HUES48 (cell line): Measurements from ENCODE around the gene TNFRSF13B.
"Not testable (repeated sequence)": the region's sequence is repeated elsewhere in the genome, so short reads cannot be mapped to it uniquely, and the experiment has no call there.

Experiments
- H3K27ac ChIP-seq: one replicate; pipeline ENCODE4 v1.7.0; 2013; ENCODE audit warnings: low read depth, low read length, inconsistent platforms
- H3K27me3 ChIP-seq: 2 replicates; pipeline ENCODE4 v1.6.1; 2013; ENCODE audit warnings: mild to moderate bottlenecking, low read length; ENCODE audit not compliant: control insufficient read depth, insufficient read depth
- H3K36me3 ChIP-seq: 2 replicates; pipeline ENCODE4 v1.6.1; 2013; ENCODE audit warnings: low read length; ENCODE audit not compliant: control insufficient read depth, insufficient read depth
- H3K4me1 ChIP-seq: 2 replicates; pipeline ENCODE4 v1.6.1; 2013; ENCODE audit warnings: mild to moderate bottlenecking, low read length; ENCODE audit not compliant: control insufficient read depth, insufficient read depth
- H3K4me3 ChIP-seq: 2 replicates; pipeline ENCODE4 v1.5.1; 2013; ENCODE audit warnings: mild to moderate bottlenecking, low read depth, low read length
- H3K9ac ChIP-seq: 2 replicates; pipeline ENCODE4 v1.6.1; 2013; ENCODE audit warnings: mild to moderate bottlenecking, low read depth, low read length, moderate library complexity
- H3K9me3 ChIP-seq: 2 replicates; pipeline ENCODE4 v1.6.1; 2013; ENCODE audit warnings: low read length; ENCODE audit not compliant: control insufficient read depth, insufficient read depth

The TNFRSF13B gene

DNA sequence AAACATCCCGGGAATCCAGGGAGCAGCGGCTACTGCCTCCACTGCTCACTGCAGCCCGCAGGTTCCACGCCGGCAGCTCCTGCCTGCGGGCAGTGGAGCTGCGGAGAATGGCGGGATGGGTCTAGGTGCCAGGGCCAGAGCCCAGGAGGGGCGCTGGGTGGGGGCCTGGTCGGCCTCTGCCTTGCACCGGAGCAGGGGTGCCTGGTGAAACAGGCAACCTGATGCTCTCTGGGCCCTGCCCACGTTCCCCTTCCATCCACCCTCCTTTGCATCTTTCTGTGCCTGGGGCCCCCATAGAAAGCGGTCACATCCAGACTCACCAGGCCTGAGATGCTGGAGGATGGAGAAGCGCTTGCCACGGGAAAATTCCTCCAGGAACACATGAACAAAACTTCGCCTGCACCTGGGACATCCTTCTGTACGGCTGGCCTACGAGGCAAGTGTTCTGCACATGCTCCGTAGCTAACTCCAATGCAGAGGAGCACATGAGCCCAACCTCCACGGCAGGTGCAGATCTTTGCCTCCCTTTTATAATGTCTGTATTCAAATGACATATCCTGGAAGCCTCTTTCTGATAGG is 79.0 kb downstream of the TNFRSF13B start:
- not testable (repeated sequence) for H3K36me3 ChIP-seq, H3K27ac ChIP-seq, H3K4me3 ChIP-seq, H3K9ac ChIP-seq, H3K27me3 ChIP-seq, H3K4me1 ChIP-seq, H3K9me3 ChIP-seq

GRCh38 chr17:16889088-16889465 is 82.8 kb downstream of the TNFRSF13B start:
- Histone ChIP-seq H3K27me3 (no peaks in the 10 kb centered on the region), H3K9ac (no peak overlapping the region), H3K27ac (no peak overlapping the region), H3K36me3 (no peaks in the 10 kb centered on the region), H3K4me3 (no peak overlapping the region), H3K9me3 (no peaks in the 10 kb centered on the region), H3K4me1 (no peaks in the 10 kb centered on the region)
